Sigmoid colon (tissue), 4 donors: ENCODE data around the gene F13A1.

Experiments used
- CTCF ChIP-seq, 4 experiments: fragments of 450-650 bp in 3 of 4; fragments of 200-600 bp in 1 of 4; IDR thresholded peaks; one replicate each; pipeline ENCODE4 v1.5.1; 2016 to 2019; ENCODE audit warnings: antibody characterized with exemption in 4 of 4, mild to moderate bottlenecking in 3 of 4, moderate library complexity in 2 of 4
- EP300 ChIP-seq, 4 donors: sonication (generic); formaldehyde crosslinking; IDR thresholded peaks; one replicate each; pipeline ENCODE4 v1.6.1; 2017; ENCODE audit warnings: antibody characterized with exemption in 4 of 4
- POLR2A ChIP-seq, 2 donors: fragments of 450-650 bp; IDR thresholded peaks; one replicate each; pipeline ENCODE4 v1.6.1; 2016; ENCODE audit warnings: antibody characterized with exemption in 2 of 2, mild to moderate bottlenecking in 2 of 2, moderate library complexity in 2 of 2

GRCh38 chr6:6152060-6152459 lies 168.4 kb downstream of the F13A1 start:
- TF ChIP-seq POLR2A (IDR thresholded peaks at IDR 0.05) (no peak), CTCF (IDR thresholded peaks at IDR 0.05) (no peak), EP300 (IDR thresholded peaks at IDR 0.05) (no peak)
